ENCODE measurements around the gene TUBGCP4.

GRCh38 chr15:43370975-43371974 lies at the start of gene TUBGCP4, which contains the start of gene ZSCAN29:
- peak; percentile 73 for TF ChIP-seq CTCF (IDR thresholded peaks at IDR 0.05)
- peak; percentile 65; the same call in 1 of the 2 replicates for TF ChIP-seq POLR2AphosphoS5 (IDR thresholded peaks at IDR 0.05; ENCODE audit: low read depth, low read length)
- TF ChIP-seq REST (IDR thresholded peaks at IDR 0.05; ENCODE audit: insufficient read depth in 1 of 2, low read depth in 2 of 2, low read length in 1 of 2), result no peak
- 0 out of 2 replicates have a peak, but pooled peaks have one; percentile 21 for TF ChIP-seq SIN3A (IDR thresholded peaks at IDR 0.05; ENCODE audit: borderline replicate concordance, insufficient read depth, low read depth, low read length)

Data from Panc1 (cell line).